Activated naive CD4-positive, alpha-beta T cell treated with anti-CD3 and anti-CD28 coated beads, Interleukin-2, amount 50 U/mL, for 24 hours (primary cell): ENCODE results near the gene GPSM1.

Source experiments
- H3K27ac Mint-ChIP-seq: one replicate; pipeline ENCODE4 v1.8.0; 2021; ENCODE audit warnings: mild to moderate bottlenecking, mixed read lengths
- H3K27me3 Mint-ChIP-seq: one replicate; pipeline ENCODE4 v1.8.0; 2021; ENCODE audit warnings: mixed read lengths
- H3K36me3 Mint-ChIP-seq: one replicate; pipeline ENCODE4 v1.8.0; 2021; ENCODE audit warnings: mixed read lengths
- H3K4me1 Mint-ChIP-seq: one replicate; pipeline ENCODE4 v1.8.0; 2021; ENCODE audit warnings: mixed read lengths
- H3K4me3 Mint-ChIP-seq: one replicate; pipeline ENCODE4 v1.8.0; 2021; ENCODE audit warnings: mild to moderate bottlenecking, mixed read lengths
- H3K9me3 Mint-ChIP-seq: one replicate; pipeline ENCODE4 v1.8.0; 2021; ENCODE audit warnings: mixed read lengths

Gene GPSM1

DNA sequence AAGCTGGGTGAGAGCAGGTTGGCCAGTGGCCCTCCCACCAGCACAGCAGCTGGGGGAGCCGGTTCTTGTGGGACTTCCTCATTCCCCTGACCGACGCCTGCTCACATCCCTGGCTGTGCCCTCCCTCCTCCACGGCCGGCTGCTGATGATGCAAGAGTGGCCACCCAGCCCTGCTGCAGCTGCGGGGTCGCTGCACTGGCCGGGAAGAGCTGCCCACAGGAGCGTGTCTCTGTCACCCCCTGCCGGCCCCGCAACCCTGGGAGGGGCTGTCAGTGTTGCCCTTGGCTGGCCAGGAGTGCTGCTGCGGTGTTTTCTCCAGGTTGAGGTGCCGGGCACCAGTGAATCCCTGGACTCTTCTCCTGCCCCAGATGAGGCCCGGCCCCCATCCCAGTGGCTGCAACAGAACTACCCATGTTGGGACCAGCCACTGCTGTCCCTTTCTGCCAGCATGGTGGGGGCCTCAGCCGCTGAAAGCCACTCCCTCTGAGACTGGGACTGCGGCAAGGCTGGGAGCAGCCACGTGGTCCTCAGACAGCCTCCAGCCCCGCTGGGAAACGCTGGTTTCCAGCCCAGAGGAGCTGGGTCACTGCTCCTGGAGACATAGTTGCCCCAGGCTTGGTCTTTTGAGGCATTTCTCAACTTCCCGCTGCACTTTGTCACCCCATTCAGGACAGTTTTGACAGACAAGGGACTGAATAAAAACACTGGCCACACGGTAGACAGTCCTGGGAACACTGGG lies 45.4 kb downstream of the GPSM1 start:
- Mint-ChIP-seq H3K27me3 (peaks cover 2% of the 10 kb centered on the region), H3K4me3 (no peak overlapping the region), H3K27ac (no peak overlapping the region), H3K4me1 (no peaks in the 10 kb centered on the region), H3K36me3 (no peaks in the 10 kb centered on the region), H3K9me3 (no peaks in the 10 kb centered on the region)

DNA sequence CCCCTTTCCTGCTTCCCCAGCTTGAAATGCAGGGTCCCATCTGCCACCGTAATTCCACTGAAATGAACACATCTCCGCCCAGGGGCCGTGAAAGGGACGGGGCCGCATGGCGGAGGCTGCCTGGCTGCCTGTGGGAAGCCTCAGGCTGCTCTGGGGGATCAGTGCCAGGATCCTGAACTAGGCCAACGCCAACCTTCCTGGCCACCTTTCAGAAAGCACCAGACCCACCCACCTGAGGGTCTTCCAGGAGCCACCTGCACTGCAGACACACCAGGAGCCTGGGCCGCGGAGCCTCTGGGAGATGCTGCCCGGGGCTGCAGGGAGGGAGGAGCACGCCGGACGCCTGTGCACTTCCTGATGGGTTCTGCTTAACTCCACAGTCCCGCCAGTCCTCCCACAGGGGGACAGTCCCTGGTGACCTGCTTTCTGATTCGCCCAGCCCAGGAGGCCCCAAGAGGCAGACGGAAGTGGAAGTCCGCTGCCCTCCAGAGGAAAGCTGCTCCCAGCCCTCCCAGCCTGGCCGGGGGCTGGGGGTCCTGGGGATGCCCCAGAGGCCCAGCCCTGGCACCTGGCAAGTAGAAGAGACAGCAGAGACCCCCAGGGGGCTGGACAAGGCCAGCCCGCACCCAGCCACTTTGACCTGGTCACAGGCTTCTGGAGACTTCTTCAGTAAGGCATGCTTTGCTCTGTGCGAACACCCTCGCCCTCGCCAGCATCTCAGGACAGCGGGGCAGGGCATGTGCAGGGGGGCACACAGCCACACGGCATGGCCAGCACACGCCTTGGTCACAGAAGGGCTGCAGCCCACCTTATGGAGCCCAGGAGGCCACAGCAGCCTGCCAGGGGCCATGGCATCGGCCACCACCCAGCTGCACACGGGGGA lies 46.2 kb downstream of the GPSM1 start, which contains the start of gene CARD9:
Gene CARD9 (minus strand): TSS at position 370 of the 883 bp plus-strand sequence. CDS start 1,591 bp downstream, outside the sequence.
- Mint-ChIP-seq H3K27ac (no peak within 1 kb of the TSS), H3K36me3 (no peaks in the 10 kb centered on the region), H3K4me3 (no peak within 1 kb of the TSS), H3K4me1 (no peaks in the 10 kb centered on the region), H3K9me3 (no peaks in the 10 kb centered on the region), H3K27me3 (peaks cover 2% of the 10 kb centered on the region)

DNA sequence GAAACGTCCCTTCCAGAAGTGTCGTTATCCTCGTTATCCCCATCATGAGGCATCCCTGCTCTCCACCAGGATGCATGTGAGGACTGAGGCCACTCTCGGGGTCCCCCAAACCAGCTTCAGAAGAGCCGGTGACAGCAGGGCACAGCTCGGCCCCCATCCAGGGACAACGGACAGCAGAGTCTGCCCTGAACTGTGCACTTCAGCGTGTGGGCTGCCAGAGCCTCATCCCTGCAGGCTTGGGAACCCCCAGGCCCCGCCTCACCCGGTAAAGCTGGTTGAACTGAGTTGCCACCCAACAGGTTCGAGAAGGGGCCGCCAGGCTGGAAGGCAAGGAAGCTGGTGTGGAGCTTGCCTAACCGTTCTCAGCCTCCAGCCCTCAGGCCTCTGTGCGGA lies 46.8 kb downstream of the GPSM1 start:
- H3K4me1 Mint-ChIP-seq, result no peaks in the 10 kb centered on the region
- no peak overlapping the region for H3K27ac Mint-ChIP-seq
- H3K9me3 Mint-ChIP-seq, result no peaks in the 10 kb centered on the region
- H3K27me3 Mint-ChIP-seq, result peaks cover 2% of the 10 kb centered on the region
- H3K36me3 Mint-ChIP-seq, result no peaks in the 10 kb centered on the region
- H3K4me3 Mint-ChIP-seq, result no peak overlapping the region

DNA sequence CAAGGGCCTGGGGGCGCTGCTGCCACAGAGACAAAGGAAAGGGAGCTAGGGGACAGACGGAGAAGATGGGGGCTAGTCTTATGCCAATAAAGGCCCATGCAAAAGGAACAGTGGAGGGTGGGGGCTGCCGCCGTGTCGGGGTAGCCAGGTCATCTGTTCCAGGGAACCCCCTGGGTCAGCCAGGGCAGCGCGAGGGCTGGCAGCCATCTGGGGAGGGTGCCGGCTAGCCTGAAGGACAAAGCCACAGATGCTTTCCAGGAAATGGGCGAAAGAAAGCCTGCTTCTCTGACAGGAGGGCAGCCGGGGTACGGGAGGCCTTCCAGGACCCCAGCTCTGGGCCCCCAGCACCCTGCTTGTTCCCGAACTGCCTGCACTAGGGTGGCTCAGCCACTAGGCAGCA lies 47.8 kb downstream of the GPSM1 start:
- H3K27me3 Mint-ChIP-seq, result peaks cover 2% of the 10 kb centered on the region
- H3K4me3 Mint-ChIP-seq, result no peak overlapping the region
- no peaks in the 10 kb centered on the region for H3K4me1 Mint-ChIP-seq
- no peak overlapping the region for H3K27ac Mint-ChIP-seq
- H3K36me3 Mint-ChIP-seq, result no peaks in the 10 kb centered on the region
- no peaks in the 10 kb centered on the region for H3K9me3 Mint-ChIP-seq

DNA sequence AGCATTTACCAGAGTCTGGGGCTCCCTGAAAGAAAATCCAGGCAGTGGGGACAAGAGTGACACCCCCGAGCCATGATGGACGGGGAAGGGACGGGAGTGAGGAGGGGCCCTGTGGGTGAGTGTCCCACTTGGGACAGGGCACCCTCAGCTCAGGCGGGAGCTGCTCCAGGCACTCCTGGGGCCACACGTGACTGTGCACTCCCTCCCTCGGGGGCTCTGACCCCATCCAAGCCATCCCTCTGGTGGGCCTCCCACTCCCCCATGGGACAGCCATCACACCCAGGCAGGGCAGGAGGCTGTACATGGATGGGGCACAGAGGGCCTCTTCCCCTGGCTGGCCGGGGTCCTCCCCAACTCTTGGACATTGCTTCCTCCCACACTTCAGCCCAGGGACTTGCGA lies 49.1 kb downstream of the GPSM1 start:
- no peaks in the 10 kb centered on the region for H3K4me1 Mint-ChIP-seq
- H3K36me3 Mint-ChIP-seq, result no peaks in the 10 kb centered on the region
- H3K9me3 Mint-ChIP-seq, result no peaks in the 10 kb centered on the region
- no peak overlapping the region for H3K27ac Mint-ChIP-seq
- no peak overlapping the region for H3K4me3 Mint-ChIP-seq
- H3K27me3 Mint-ChIP-seq, result peaks cover 2% of the 10 kb centered on the region

DNA sequence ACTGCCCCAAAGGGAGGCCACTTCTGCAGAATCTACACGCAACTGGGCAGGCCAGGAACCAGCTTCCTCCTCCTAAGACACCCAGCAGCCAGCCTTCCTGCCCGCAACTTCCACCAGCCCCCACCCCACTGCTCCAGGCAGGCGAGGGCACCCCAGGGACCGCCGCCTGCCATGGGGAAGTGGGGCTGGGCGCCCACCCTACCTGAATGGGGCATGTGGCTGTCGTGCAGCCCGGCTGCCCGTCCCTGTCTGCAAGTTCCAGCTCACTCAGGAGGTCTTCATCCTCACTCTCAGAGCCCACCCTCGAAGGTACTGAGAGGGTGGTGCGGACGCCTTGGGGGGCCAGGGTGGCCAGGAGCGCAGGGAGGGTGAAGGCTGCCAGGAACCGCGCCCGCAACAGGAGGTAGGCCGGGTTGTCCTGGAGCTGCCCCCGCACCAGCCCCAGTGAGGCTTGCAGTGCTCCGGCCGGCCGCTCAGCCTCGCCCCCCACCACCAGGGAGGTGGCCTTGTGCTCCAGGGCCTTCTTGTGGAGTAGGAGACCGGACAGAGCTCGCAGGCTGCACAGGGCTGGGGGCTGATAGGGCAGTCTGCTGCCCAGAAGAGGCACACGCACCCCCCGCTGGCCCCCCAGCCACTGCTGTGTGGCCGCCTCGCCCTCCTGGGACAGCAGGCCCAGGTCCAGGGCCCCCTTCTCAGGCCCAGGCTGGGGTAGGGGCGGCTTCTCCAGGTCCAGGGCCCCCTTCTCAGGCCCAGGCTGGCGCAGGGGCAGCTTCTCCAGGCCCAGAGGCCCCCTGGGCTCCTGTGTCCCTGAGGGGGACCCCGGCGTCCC lies 50.2 kb downstream of the GPSM1 start:
- H3K27ac Mint-ChIP-seq, result no peak overlapping the region
- H3K36me3 Mint-ChIP-seq, result no peaks in the 10 kb centered on the region
- no peak overlapping the region for H3K4me3 Mint-ChIP-seq
- H3K27me3 Mint-ChIP-seq, result peaks cover 2% of the 10 kb centered on the region
- no peaks in the 10 kb centered on the region for H3K4me1 Mint-ChIP-seq
- no peaks in the 10 kb centered on the region for H3K9me3 Mint-ChIP-seq

DNA sequence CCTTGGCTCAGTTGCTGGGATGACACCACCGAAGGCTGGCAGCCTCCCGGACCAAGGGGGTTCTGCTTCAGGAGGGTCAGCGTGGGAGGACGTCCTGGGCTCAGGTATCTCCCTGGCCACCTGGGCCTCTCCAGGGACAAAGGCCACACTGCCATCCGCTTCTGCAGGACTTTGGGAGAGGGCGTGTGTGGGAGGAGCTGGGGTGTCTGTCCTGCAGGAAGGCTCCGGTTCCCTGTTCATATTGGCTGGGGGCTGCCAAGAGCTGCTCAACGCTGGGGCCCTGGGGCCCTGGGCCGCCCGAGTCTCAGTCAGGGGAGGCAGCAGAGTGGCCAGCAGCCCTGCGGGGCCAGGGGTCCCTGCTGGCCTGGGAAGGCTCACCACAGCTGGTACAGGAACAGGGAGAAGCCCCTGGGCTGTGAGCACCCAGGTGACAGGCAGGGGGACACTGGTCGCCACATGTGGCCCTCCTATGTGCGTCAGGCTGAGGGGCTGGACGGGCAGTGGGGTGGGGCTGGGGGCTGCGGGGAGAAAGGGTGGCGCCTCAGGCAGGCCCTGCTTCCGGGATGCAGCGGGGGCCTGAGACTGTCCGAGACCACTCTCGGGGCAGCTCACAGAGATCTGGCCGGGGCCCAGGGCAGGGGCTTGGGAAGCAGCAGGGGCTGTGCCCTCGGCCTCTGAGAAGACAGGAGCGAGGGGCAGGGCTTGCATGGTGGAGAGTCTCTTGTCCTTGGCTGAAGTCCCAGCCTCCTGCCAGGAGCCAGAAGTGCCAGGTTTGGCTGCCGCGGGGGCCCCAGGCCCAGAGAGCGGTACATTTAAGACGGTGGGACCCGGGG lies 51.0 kb downstream of the GPSM1 start:
- no peak overlapping the region for H3K4me3 Mint-ChIP-seq
- H3K27ac Mint-ChIP-seq, result no peak overlapping the region
- H3K4me1 Mint-ChIP-seq, result no peaks in the 10 kb centered on the region
- no peaks in the 10 kb centered on the region for H3K36me3 Mint-ChIP-seq
- no peaks in the 10 kb centered on the region for H3K9me3 Mint-ChIP-seq
- H3K27me3 Mint-ChIP-seq, result no peaks in the 10 kb centered on the region

DNA sequence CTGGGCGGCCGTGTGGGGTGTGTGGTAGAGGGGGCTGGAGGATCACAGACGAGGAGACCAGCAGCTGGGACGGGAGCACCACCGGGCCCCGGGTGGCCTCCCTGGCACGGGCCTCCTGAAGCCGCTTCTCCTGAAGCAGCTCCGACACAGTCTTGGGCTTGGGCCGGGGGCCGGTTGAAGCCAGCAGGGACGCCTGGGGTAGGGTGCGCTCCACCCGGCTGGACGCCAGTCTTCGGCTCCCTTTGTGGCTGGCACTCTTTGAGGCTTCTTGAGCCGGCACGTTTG lies 51.6 kb downstream of the GPSM1 start:
- Mint-ChIP-seq H3K4me1 (no peaks in the 10 kb centered on the region), H3K36me3 (no peaks in the 10 kb centered on the region), H3K4me3 (no peak overlapping the region), H3K9me3 (no peaks in the 10 kb centered on the region), H3K27me3 (no peaks in the 10 kb centered on the region), H3K27ac (no peak overlapping the region)

DNA sequence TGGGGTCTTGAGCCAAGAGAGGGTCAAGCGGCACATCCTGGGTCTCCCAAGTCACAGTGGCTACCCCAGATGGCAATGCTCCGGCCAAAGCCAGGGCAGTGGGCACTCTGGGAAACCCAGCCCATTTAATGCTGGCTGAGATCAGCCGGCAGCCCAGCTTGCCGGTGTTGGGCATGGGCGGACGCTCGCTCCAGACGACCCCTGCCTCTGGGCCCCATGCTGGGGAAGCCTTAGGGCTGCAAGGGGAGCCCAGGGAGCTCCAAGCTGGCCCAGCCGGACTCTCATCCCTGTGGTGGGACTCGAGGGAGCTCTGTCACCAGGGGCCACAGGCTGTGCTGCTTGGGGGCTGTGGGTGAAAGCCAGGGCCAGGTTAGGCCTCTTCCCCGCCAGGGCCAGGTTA lies 52.1 kb downstream of the GPSM1 start:
- no peaks in the 10 kb centered on the region for H3K27me3 Mint-ChIP-seq

DNA sequence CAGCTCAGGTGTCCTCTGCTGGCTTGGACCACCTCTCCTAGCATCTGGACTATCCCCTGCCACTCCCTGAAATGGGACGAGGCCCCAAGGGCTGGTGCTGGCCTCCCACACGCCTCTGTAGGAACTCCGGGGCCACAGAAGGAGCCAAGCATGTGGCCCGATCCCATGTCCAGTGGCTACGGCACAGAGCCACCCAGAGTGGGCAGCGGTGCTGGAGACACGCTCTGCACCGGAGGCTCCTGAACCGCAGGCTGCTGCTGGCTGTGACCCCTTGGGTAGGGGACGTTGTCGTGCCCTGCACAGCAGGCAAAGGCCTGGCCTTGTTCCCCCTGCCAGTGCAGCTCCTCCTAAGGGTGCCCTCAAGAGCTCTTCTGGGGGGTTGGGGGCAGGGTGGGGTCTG lies 52.6 kb downstream of the GPSM1 start:
- peaks cover 4% of the 10 kb centered on the region for H3K36me3 Mint-ChIP-seq
- H3K27me3 Mint-ChIP-seq, result no peaks in the 10 kb centered on the region
- H3K9me3 Mint-ChIP-seq, result no peaks in the 10 kb centered on the region
- H3K27ac Mint-ChIP-seq, result no peak overlapping the region
- H3K4me1 Mint-ChIP-seq, result peaks cover 5% of the 10 kb centered on the region
- H3K4me3 Mint-ChIP-seq, result no peak overlapping the region

More for the DNA sequence above, 52.1 kb downstream of the GPSM1 start:
- Mint-ChIP-seq H3K27ac (no peak overlapping the region), H3K4me1 (no peaks in the 10 kb centered on the region), H3K36me3 (no peaks in the 10 kb centered on the region), H3K4me3 (no peak overlapping the region), H3K9me3 (no peaks in the 10 kb centered on the region)

DNA sequence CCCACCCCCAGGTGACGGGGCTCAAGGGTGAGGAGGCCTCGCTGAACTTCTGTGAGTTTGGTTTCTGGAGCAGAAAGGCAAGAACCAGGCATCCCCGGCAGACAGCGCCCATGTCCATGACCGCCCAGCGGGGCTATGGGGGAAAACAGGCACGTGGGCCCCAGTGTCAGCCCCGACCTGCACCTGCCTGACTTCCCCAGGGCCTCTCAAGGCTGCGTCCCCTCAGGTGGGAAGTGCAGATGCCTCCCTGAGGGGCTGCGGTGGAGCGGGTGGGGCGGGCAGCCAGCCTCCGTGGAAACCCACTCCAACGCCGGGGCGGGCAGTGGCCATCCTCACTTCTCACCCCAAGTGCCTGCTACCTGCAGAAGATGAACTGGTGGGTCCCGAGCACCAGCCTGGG lies 53.0 kb downstream of the GPSM1 start:
- H3K27ac Mint-ChIP-seq, result no peak overlapping the region
- H3K9me3 Mint-ChIP-seq, result no peaks in the 10 kb centered on the region
- H3K36me3 Mint-ChIP-seq, result peaks cover 6% of the 10 kb centered on the region
- H3K4me1 Mint-ChIP-seq, result peaks cover 10% of the 10 kb centered on the region
- no peak overlapping the region for H3K4me3 Mint-ChIP-seq
- no peaks in the 10 kb centered on the region for H3K27me3 Mint-ChIP-seq

DNA sequence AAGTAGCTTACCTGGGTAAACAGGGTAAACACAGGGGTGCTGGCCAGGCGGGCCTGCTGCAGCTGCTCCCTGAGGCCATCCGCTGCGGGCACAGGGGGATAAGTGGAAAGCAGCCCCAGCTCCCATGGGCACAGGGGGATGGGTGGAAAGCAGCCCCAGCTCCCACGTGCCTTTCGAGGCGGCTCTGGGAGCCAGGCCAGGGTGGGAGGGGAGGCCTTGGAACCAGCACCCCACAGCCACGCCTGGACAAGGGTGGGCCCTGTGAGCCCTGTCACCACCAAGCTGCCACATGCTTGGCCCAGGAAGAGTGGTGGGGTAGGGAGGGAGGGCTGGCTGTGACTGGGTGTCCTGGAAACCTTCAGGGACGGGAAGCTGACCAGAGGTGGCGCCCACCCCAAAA lies 54.0 kb downstream of the GPSM1 start:
- H3K27me3 Mint-ChIP-seq, result no peaks in the 10 kb centered on the region
- no peak overlapping the region for H3K4me3 Mint-ChIP-seq
- no peak overlapping the region for H3K27ac Mint-ChIP-seq
- peaks cover 11% of the 10 kb centered on the region for H3K36me3 Mint-ChIP-seq
- H3K9me3 Mint-ChIP-seq, result no peaks in the 10 kb centered on the region
- H3K4me1 Mint-ChIP-seq, result peaks cover 18% of the 10 kb centered on the region

DNA sequence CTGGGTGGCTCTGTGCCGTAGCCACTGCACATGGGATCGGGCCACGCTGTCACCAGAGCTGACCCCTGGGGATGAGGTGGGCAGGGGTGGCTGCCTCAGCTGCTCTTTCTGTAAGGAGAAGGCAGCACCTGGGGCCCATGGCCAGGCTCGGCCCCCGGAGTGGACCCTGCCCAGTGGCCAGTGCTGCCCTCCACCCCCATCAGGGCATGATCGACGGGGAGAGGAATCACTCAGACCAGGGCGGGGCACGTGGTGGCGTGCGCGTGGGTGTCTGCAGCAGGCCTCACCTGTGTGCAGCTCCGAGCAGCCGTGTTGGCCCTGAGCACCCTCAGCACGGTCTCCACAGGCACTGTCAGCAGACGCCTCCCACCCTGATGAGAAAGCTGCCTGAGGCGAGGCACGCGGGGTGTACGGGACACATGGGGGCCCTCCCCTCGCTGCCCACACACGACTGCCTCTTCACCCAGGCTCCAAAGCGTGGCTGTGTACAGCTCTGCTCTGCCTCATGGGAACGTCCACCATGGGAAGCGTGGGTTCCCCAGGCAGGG lies 54.7 kb downstream of the GPSM1 start:
- Mint-ChIP-seq H3K27ac (no peak overlapping the region), H3K9me3 (no peaks in the 10 kb centered on the region), H3K36me3 (peaks cover 11% of the 10 kb centered on the region), H3K27me3 (no peaks in the 10 kb centered on the region), H3K4me3 (no peak overlapping the region), H3K4me1 (peaks cover 18% of the 10 kb centered on the region)

DNA sequence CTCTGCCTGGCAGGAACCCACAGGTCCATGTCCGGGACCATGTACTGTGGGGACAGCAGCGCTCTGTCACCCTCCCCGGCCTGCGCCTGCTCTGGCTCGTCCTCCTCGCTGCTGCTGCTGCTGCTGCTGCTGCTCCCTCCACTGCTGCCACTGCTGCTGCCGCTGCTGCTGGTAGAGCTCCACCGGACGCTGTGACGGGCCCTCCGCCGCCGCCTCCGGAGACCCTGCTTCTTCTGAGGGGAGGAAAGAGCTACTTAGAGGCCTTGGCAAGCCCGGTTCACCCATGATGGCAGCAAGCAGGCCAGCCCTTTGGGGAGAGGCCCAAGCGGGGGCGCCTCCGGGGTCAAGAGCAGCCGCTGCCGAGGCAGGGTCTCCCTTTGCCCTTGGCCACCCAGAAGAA lies 56.1 kb downstream of the GPSM1 start:
- Mint-ChIP-seq H3K4me3 (no peak overlapping the region), H3K36me3 (peaks cover 16% of the 10 kb centered on the region), H3K9me3 (no peaks in the 10 kb centered on the region), H3K27ac (no peak overlapping the region), H3K27me3 (no peaks in the 10 kb centered on the region), H3K4me1 (peaks cover 18% of the 10 kb centered on the region)

DNA sequence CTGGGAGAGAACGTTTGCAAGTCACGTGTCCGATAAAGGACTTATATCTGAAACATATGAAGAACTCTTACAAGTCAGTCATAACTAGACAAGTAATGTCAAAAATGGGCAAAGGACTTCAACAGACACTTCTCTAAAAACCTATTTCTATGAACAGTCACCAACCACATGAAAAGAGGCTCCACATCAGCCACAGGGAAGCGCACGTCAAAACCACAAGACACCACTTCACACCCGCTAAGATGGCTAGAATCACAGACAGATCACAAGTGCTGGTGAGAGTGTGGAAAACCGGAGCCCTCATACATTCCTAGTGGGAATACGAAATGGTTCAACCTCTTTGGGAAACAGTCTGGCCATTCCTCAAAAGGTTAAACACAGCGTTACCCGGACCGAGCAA lies 57.7 kb downstream of the GPSM1 start:
- Mint-ChIP-seq H3K27me3 (no peaks in the 10 kb centered on the region), H3K36me3 (peaks cover 19% of the 10 kb centered on the region), H3K27ac (peak overlapping the region; percentile 27), H3K9me3 (no peaks in the 10 kb centered on the region), H3K4me3 (no peak overlapping the region), H3K4me1 (peaks cover 18% of the 10 kb centered on the region)
